Neural cell (in vitro differentiated cells): ENCODE data around the gene AOAH. TPM values are rescaled to one million over a fixed set of nuclear protein-coding genes. Genes with fewer than 3 reads are reported as not detected.
A peak's percentile ranks its signal among the peaks of the same experiment; 100 is the strongest.
"Not testable (repeated sequence)": the region's sequence is repeated elsewhere in the genome, so short reads cannot be mapped to it uniquely, and the experiment has no call there.

Experiments used
- H2AFZ ChIP-seq: fragments of 200-600, 300-800 bp; sonication (generic), shearing (Covaris generic); 2 replicates; pipeline ENCODE4 v1.6.0; 2014; ENCODE audit warnings: low read depth, mild to moderate bottlenecking, antibody characterized with exemption, low read length, moderate library complexity
- H3F3A ChIP-seq: fragments of 200-600 bp; shearing (Covaris generic); 2 replicates; pipeline ENCODE4 v1.6.1; 2016; ENCODE audit warnings: mild to moderate bottlenecking, moderate library complexity, mixed read lengths, antibody characterized with exemption, low read length; ENCODE audit not compliant: insufficient read depth, poor library complexity, severe bottlenecking
- H3K27ac ChIP-seq: fragments of 200-600, 300-800 bp; sonication (generic), shearing (Covaris generic); 2 replicates; pipeline ENCODE4 v1.5.1; 2014; ENCODE audit warnings: mild to moderate bottlenecking, low read length, moderate library complexity
- H3K27me3 ChIP-seq: fragments of 300-800, 200-600 bp; sonication (generic), shearing (Covaris generic); 2 replicates; pipeline ENCODE4 v1.6.0; 2014; ENCODE audit warnings: mild to moderate bottlenecking, low read depth, low read length, moderate library complexity; ENCODE audit not compliant: insufficient read depth
- H3K36me3 ChIP-seq: fragments of 300-800, 200-600 bp; sonication (generic), shearing (Covaris generic); 2 replicates; pipeline ENCODE4 v1.5.1; 2014; ENCODE audit warnings: mild to moderate bottlenecking, antibody characterized with exemption, low read length, moderate library complexity; ENCODE audit not compliant: insufficient read depth
- H3K4me2 ChIP-seq: fragments of 300-800, 200-600 bp; sonication (generic), shearing (Covaris generic); 2 replicates; pipeline ENCODE4 v1.6.0; 2014; ENCODE audit warnings: mild to moderate bottlenecking, low read length
- H3K4me3 ChIP-seq: fragments of 300-800, 200-600 bp; sonication (generic), shearing (Covaris generic); 2 replicates; pipeline ENCODE4 v1.5.1; 2014; ENCODE audit warnings: mild to moderate bottlenecking, low read length, moderate library complexity
- H3K79me2 ChIP-seq: fragments of 200-600 bp; shearing (Covaris generic); replicated peaks from 2 replicates; pipeline ENCODE4 v1.6.0; 2014; ENCODE audit warnings: mild to moderate bottlenecking, low read length, moderate library complexity; ENCODE audit not compliant: insufficient read depth
- H3K9ac ChIP-seq: fragments of 300-800, 200-600 bp; sonication (generic), shearing (Covaris generic); 2 replicates; pipeline ENCODE4 v1.6.1; 2016; ENCODE audit warnings: mild to moderate bottlenecking, low read length, mixed read lengths
- H3K9me2 ChIP-seq: fragments of 200-600 bp; shearing (Covaris generic); 2 replicates; pipeline ENCODE4 v1.6.1; 2016; ENCODE audit warnings: mild to moderate bottlenecking, low read length, mixed read lengths; ENCODE audit not compliant: insufficient read depth
- H3K9me3 ChIP-seq: fragments of 200-600, 300-800 bp; sonication (generic), shearing (Covaris generic); 2 replicates; pipeline ENCODE4 v1.6.1; 2016; ENCODE audit warnings: mild to moderate bottlenecking, mixed run types, low read length, moderate library complexity, mixed read lengths
- H4K20me1 ChIP-seq: fragments of 200-600 bp; shearing (Covaris generic); 2 replicates; pipeline ENCODE4 v1.6.1; 2016; ENCODE audit warnings: mild to moderate bottlenecking, mixed run types; ENCODE audit not compliant: insufficient read depth
- CTCF ChIP-seq: fragments of 450-650 bp; IDR thresholded peaks from 2 replicates; pipeline ENCODE4 v1.5.1; 2014; ENCODE audit warnings: antibody characterized with exemption, mild to moderate bottlenecking, moderate library complexity; ENCODE audit not compliant: poor library complexity, severe bottlenecking
- EP300 ChIP-seq: fragments of 450-650 bp; conservative IDR thresholded peaks from 2 replicates; pipeline ENCODE4 v1.6.1; 2014; ENCODE audit warnings: antibody characterized with exemption, mild to moderate bottlenecking, moderate library complexity; ENCODE audit not compliant: poor library complexity, severe bottlenecking
- EZH2 ChIP-seq: fragments of 200-600, 300-800 bp; shearing (Covaris generic), sonication (generic); IDR thresholded peaks from 2 replicates; pipeline ENCODE4 v1.6.1; 2014; ENCODE audit warnings: antibody characterized with exemption, low read length, borderline replicate concordance, mild to moderate bottlenecking; ENCODE audit not compliant: insufficient read depth, poor library complexity, severe bottlenecking
- MXI1 ChIP-seq: fragments of 450-650 bp; conservative IDR thresholded peaks from 2 replicates; pipeline ENCODE4 v1.6.1; 2014; ENCODE audit warnings: antibody characterized with exemption, mild to moderate bottlenecking; ENCODE audit not compliant: poor library complexity, severe bottlenecking
- POLR2AphosphoS5 ChIP-seq: IDR thresholded peaks from 2 replicates; pipeline ENCODE4 v1.6.1; 2012
- RAD21 ChIP-seq: fragments of 450-650 bp; conservative IDR thresholded peaks from 2 replicates; pipeline ENCODE4 v1.6.1; 2014; ENCODE audit warnings: antibody characterized with exemption, mild to moderate bottlenecking, moderate library complexity
- REST ChIP-seq: IDR thresholded peaks from 2 replicates; pipeline ENCODE4 v1.6.1; 2012; ENCODE audit warnings: borderline replicate concordance
- SMC3 ChIP-seq: fragments of 450-650 bp; conservative IDR thresholded peaks from 2 replicates; pipeline ENCODE4 v1.6.1; 2014; ENCODE audit warnings: antibody characterized with exemption, mild to moderate bottlenecking, moderate library complexity; ENCODE audit not compliant: poor library complexity
- TAF1 ChIP-seq: IDR thresholded peaks from 2 replicates; pipeline ENCODE4 v1.6.1; 2012; ENCODE audit warnings: low read depth
- polyA plus RNA-seq: library from polyadenylated mRNA; depleted of rRNA; stranded (reverse); fragments of >200 nt; gene quantifications from 2 replicates; pipeline ENCODE4 v1.2.3, GENCODE V29; 2014

Gene AOAH
- polyA plus RNA-seq, 1 donor from 2014 or later: 4.3 TPM

GRCh38 chr7:36490419-36490830 is 233.9 kb downstream of the AOAH start:
- Histone ChIP-seq H2AFZ (no peak overlapping the region), H3K9ac (no peak overlapping the region), H3K79me2 (no peaks in the 10 kb centered on the region), H4K20me1 (peaks cover 3% of the 10 kb centered on the region), H3K27ac (no peak overlapping the region), H3K27me3 (no peaks in the 10 kb centered on the region), H3K9me3 (no peaks in the 10 kb centered on the region), H3K36me3 (no peaks in the 10 kb centered on the region), H3K4me3 (no peak overlapping the region), H3K4me2 (no peak overlapping the region), H3F3A (no peaks in the 10 kb centered on the region), H3K9me2 (no peaks in the 10 kb centered on the region)
- TF ChIP-seq REST: no peak
- TF ChIP-seq MXI1: no peak
- no peak for TF ChIP-seq POLR2AphosphoS5
- TF ChIP-seq RAD21: no peak
- no peak for TF ChIP-seq CTCF
- TF ChIP-seq TAF1: no peak
- TF ChIP-seq EP300: no peak
- no peak for TF ChIP-seq SMC3
- TF ChIP-seq EZH2: no peak

- not testable (repeated sequence) for H3F3A ChIP-seq, H3K79me2 ChIP-seq, H2AFZ ChIP-seq, H3K4me2 ChIP-seq, H3K9me2 ChIP-seq, H3K36me3 ChIP-seq, H3K27me3 ChIP-seq, H3K4me3 ChIP-seq, H3K27ac ChIP-seq, H4K20me1 ChIP-seq, H3K9ac ChIP-seq, H3K9me3 ChIP-seq
Observed at GRCh38 chr7:36488672-36489071, 235.6 kb downstream of the AOAH start.

- no peaks in the 10 kb centered on the region for H3K27me3 ChIP-seq
Observed at GRCh38 chr7:36487756-36488336, 236.4 kb downstream of the AOAH start.

More at GRCh38 chr7:36487756-36488336, 236.4 kb downstream of the AOAH start:
- no peak overlapping the region for H3K27ac ChIP-seq
- no peaks in the 10 kb centered on the region for H3K36me3 ChIP-seq
- TF ChIP-seq TAF1: no peak
- TF ChIP-seq MXI1: no peak
- TF ChIP-seq SMC3: peak; percentile 100
- TF ChIP-seq RAD21: peak; percentile 99
- peak; percentile 94 for TF ChIP-seq CTCF
- no peak for TF ChIP-seq REST
- no peak overlapping the region for H3K4me3 ChIP-seq
- H3K4me2 ChIP-seq: no peak overlapping the region
- H3K9me3 ChIP-seq: no peaks in the 10 kb centered on the region
- no peaks in the 10 kb centered on the region for H3K79me2 ChIP-seq
- H3K9ac ChIP-seq: no peak overlapping the region
- no peaks in the 10 kb centered on the region for H3K9me2 ChIP-seq
- no peaks in the 10 kb centered on the region for H3F3A ChIP-seq
- H4K20me1 ChIP-seq: peaks cover 3% of the 10 kb centered on the region
- no peak overlapping the region for H2AFZ ChIP-seq
